HG03442 (cell line): Measurements from ENCODE around the gene RAI1.

ENCODE experiments used
- ATAC-seq: cut with Tn5 transposase; IDR thresholded peaks from one replicate; pipeline ENCODE4 v1.9.1; 2021; ENCODE audit warnings: mild to moderate bottlenecking, moderate library complexity; ENCODE audit not compliant: unreplicated experiment

Gene RAI1

DNA sequence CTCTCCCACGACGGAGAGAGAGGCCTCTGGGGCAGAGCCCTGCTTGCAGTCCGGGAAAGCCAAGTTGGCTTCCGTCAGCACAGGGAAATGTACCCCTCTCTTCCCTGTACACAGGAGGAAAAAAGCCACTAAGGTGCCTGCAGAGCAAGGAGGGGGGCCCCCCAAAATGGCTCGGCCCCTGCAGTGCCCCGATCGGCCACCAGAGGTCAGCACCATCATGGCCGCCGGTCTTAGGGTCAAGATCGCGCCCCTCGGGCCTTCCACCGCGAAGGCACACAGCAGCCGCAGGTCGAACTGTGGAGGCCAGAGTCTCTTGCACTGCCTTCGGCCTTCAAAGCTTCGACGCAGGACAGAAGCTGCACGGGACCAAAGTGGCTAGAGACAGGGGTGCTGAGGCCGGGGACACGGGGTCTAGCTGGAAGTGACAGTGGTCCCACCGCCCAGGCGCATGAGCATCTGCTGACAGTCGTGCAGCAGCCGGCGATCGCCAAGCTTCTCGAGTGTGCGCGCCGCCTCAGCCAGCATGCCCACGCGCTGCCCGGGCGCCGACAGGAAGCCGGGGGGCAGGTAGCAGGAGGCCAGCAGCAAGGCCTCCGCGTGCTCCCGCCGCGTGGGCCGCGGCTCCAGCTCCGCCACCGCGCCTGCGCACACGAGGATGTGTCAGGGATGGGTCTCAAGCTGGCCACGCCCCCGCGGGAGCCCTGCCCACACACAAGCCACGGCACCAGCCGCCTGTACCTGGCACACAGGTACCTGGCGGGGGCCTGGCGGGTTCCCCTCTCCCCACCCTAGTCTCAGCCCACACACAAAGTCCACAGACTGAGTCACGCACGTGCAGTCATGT lies 131.2 kb downstream of the RAI1 start:
- ATAC-seq = no peak

- ATAC-seq = no peak
These were observed 131.9 kb downstream of the RAI1 start for GRCh38 chr17:17813055-17813724.

- ATAC-seq = no peak
These were observed 132.5 kb downstream of the RAI1 start for GRCh38 chr17:17813725-17814095.

DNA sequence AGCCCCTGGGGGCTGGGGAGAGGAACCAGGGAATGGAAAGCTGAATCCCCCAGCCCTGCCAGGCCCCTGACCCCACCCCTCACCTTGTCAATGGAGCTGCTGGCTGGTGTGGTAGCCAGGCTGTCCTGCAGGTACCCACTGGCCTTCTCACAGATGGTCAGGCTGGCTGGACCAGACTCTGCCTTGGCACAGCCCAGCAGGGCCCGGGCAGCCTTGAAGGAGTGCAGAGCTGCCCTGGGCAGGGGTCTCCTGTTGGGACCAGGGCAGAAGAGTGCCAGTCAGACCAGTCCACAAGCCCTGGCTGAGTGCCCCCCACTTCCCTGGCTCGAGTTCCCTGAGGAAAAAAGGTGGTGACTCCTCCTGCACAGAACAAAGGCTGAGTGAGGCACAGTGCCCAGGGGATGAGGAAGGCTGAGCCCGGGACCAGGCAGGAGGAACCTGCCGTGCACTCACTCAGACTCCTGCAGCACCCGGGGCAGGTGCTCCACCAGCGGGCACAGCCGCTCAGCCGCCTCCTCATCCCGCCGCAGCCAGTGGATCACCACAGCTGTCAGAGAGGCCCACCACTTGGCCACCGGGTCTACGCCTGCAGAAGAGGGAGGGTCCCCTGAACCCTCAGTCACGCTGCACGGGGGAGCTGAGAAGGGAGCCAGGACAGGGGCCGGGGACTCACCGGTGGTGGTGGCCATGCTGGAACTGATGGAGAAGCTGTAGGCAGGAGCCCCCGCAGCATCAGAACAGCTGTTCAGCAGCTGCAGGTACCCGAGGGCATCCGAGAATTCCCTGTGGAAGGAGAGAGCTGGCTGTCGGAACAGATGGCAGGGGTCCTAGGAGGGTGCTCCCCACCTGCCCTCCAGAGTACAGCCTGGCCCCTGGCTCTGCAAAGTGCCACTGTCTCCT lies 133.2 kb downstream of the RAI1 start:
- ATAC-seq = no peak

- no peak for ATAC-seq
These were observed 133.8 kb downstream of the RAI1 start for GRCh38 chr17:17815062-17815406.

- ATAC-seq = no peak
These were observed 134.4 kb downstream of the RAI1 start for GRCh38 chr17:17815436-17816200.

GRCh38 chr17:17816240-17816814 lies 135.1 kb downstream of the RAI1 start:
- no peak for ATAC-seq

- ATAC-seq = no peak
These were observed 135.7 kb downstream of the RAI1 start for GRCh38 chr17:17816831-17817551.

DNA sequence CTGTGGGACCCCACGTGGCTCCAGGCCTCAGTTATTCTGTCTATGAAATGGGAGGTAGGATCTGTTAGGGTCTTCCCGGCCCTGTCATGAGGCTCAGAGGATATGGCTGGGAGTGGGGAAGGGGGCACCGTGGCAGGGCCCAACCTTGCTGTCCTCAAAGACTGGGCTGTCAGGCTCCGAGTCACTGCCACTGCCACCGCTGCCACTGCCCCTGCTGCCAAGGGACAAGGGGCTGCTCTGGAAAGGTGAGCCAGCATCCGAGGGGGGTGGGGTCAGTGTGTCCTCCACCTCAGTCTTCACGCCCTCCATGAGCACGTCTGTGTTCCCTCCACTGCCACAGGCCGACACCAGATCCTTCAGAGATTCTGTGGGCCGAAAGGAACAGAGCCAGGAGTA lies 136.3 kb downstream of the RAI1 start:
- ATAC-seq = no peak

DNA sequence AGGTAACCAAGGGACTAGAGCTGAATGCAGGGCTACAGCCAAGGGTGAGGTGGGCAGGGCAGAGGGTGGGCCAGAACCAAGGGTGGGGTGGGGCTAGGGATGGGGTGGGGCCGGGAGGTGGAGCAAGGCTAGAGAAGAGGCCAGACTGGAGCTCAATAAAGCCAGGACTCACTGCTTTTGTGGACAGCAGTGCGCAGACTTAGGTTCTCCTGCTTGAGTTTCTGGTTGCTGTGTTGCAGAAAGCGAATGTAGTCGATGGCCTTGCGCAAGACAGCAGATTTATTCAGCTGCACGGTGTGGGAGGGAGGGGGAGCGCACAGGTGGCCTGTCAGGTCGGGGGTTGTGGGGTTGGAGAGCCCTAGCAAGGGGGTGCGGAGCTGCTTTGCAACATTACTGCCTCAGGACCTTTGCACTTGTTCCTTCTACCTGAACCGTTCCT lies 136.8 kb downstream of the RAI1 start:
- ATAC-seq = no peak

GRCh38 chr17:17819111-17819510 lies 137.9 kb downstream of the RAI1 start:
- no peak for ATAC-seq

DNA sequence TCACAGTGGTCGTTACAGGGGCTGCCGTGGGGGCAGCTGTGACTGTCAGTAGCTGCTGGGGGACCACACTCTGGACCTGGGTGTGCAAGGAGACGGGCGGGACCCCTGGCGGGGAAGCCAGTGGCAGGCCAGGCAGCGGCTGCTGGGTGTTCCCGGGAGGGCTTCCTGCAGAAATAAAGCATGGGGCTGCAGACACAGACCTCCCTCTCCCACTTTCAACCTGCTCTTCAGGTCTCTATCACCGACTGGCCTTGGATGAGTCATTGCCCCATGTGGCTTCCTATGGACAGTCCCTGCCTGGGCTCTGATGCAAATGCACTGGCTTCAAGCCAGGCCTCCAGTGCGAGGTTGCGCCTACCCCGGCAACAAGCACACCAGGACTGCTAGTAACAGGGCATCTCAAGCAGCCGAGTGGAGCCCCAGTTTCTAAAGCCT lies 138.3 kb downstream of the RAI1 start:
- ATAC-seq = peak; percentile 47

GRCh38 chr17:17820046-17820445 lies 138.8 kb downstream of the RAI1 start:
- ATAC-seq = no peak

DNA sequence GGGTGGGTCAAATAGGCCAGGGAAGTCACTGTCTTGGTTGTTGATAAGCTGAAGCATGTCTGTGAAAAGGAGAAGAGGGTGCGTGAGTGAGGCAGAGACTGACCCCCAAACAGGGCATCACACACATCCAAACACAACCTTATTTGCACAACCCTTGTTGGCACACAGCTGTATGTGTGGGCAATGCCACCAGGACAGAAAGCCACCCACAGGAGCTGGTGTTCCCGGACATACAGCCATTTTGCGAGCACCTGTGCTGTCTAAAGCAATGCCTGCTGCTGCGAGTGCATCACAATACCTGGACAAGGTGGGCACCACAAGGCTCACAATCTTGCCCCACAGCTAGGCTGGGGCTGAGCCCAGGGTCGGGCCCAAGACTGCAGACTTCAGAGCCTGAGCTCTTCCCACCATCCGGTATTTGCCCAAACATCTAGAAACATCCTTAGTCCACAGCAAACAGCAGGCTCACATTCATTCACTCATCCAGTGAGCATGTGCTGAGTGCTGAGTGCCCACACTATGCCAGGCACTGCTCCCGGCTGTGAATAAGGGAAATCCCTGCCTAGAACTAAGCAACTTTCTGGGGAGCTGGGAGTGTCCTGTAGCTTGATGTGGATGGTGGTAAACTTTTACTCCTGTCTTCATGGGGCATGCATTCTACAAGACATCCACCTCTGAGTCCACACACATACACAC lies 139.4 kb downstream of the RAI1 start:
- ATAC-seq = no peak

DNA sequence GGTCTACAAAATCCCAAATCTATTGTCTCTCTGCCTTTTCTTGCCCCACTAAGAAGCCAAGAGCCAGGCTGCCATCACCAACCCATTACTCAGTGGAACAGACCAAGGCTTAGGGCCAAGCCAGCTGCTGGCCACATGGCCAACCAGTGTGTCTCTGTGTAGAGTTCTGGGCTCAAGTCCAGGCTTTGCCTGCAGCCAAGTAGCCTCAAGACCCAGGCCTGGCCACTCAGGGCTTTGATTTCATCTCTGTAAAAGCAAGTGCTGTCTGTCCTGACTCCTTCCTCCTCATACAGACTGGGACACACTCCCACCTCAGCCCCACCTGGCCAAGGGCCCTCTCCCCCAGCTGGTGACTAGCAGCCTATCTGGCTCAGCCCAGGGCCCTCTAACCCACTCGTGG lies 140.9 kb downstream of the RAI1 start:
- no peak for ATAC-seq

GRCh38 chr17:17822616-17823015 lies 141.4 kb downstream of the RAI1 start:
- ATAC-seq = no peak

DNA sequence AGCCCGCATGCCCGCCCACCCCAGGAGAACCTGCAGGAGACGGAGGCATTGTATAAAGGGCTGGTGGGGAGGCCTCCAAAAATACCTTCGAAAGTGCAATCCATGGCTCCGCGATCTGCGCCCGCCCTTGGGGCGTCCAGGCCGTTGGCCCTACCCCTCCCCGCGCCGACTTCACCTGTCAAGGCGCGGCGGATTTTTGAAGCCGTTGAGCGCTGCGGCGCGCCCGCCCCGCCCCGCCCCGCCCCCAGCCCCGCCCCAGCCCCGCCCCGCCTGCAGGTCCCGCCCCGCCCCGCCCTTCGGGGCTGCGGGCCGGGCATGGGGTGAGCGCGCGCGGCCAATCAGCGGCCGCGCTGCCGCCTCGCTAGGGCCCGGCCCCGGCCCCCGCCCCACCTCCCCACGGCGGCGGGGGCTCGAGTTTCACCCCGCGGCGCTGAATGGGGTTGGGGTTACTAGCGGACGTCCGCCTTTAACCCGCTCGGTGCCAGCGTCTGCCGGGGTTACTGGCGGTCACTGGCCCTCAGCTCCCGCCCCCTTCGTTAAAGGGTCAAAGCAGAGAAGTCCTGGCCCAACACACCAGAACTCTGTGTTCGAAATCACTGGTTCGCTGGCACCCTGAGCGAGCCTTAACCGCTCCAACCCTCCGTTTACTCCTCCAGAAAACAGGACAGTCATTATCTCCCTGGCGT lies 142.3 kb downstream of the RAI1 start:
- ATAC-seq = peak; percentile 72

- peak; percentile 2 for ATAC-seq
These were observed 143.0 kb downstream of the RAI1 start for GRCh38 chr17:17824119-17824782.
